ENCODE data around the gene AURKAIP1.

The AURKAIP1 gene

GRCh38 chr1:1324524-1325287, 50.3 kb downstream of the AURKAIP1 start, which contains the start of the genes CPTP and INTS11:
TSS of gene CPTP (plus strand) at chr1:1324802. CDS start at chr1:1326911, 2,109 bp downstream.
TSS of gene INTS11 (minus strand) at chr1:1324660. CDS start at chr1:1324608, 52 bp downstream.
- peak; percentile 90 to 93 for DNase-seq (ENCODE audit: low read depth in 2 of 2)
- TF ChIP-seq CTCF (IDR thresholded peaks at IDR 0.05; ENCODE audit: low read depth, low read length), result no peak
- H3K4me3 ChIP-seq (replicated peaks in 1 of 2; ENCODE audit: low read depth in 2 of 2, low read length in 2 of 2), result peak within 1 kb of the TSS; percentile 81 to 86

DNA sequence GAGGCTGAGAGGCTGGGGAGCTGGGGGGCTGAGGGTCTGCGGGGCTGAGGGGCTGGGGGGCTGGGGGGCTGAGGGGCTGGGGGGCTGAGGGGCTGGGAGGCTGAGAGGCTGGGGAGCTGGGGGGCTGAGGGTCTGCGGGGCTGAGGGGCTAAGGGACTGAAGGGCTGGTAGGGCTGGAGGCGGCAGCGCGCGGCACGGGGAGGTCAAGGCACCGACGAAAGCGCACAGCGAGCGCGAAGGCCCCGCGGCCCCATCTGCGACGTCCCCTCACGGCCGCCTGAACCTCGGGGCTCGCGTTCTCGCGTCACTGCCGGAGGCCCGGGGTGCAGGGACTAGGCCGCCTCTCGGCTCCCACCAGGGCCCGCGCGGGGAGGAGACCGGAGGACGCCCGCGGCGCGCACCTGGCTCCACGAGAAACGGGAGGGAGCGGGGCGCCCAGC, 50.9 kb downstream of the AURKAIP1 start:
- no peak for DNase-seq (ENCODE audit: low read depth in 2 of 2)
- no peak for TF ChIP-seq CTCF (IDR thresholded peaks at IDR 0.05; ENCODE audit: low read depth, low read length)
- peak overlapping the region; percentile 63 to 86 for H3K4me3 ChIP-seq (replicated peaks in 1 of 2; ENCODE audit: low read depth in 2 of 2, low read length in 2 of 2)
